Mucosa of stomach (tissue), 1 donor: ENCODE measurements around the gene GPR155.

Experiments used
- H3K27me3 ChIP-seq: one replicate; pipeline ENCODE4 v1.7.0; 2013; ENCODE audit warnings: mild to moderate bottlenecking, low read length; ENCODE audit not compliant: control insufficient read depth, insufficient read depth
- H3K36me3 ChIP-seq: one replicate; pipeline ENCODE4 v1.7.0; 2013; ENCODE audit warnings: low read length; ENCODE audit not compliant: control insufficient read depth, insufficient read depth
- H3K4me1 ChIP-seq: one replicate; pipeline ENCODE4 v1.7.0; 2013; ENCODE audit warnings: mild to moderate bottlenecking, low read length; ENCODE audit not compliant: control insufficient read depth, insufficient read depth
- H3K4me3 ChIP-seq: one replicate; pipeline ENCODE4 v1.7.0; 2013; ENCODE audit warnings: low read length
- H3K9ac ChIP-seq: one replicate; pipeline ENCODE4 v1.7.0; 2013; ENCODE audit warnings: mild to moderate bottlenecking, low read length, moderate library complexity
- H3K9me3 ChIP-seq: one replicate; pipeline ENCODE4 v1.7.0; 2013; ENCODE audit warnings: mild to moderate bottlenecking, low read length, moderate library complexity; ENCODE audit not compliant: control insufficient read depth
- donor health status: Pancreatic carcinoma.

GPR155 gene, protein sequence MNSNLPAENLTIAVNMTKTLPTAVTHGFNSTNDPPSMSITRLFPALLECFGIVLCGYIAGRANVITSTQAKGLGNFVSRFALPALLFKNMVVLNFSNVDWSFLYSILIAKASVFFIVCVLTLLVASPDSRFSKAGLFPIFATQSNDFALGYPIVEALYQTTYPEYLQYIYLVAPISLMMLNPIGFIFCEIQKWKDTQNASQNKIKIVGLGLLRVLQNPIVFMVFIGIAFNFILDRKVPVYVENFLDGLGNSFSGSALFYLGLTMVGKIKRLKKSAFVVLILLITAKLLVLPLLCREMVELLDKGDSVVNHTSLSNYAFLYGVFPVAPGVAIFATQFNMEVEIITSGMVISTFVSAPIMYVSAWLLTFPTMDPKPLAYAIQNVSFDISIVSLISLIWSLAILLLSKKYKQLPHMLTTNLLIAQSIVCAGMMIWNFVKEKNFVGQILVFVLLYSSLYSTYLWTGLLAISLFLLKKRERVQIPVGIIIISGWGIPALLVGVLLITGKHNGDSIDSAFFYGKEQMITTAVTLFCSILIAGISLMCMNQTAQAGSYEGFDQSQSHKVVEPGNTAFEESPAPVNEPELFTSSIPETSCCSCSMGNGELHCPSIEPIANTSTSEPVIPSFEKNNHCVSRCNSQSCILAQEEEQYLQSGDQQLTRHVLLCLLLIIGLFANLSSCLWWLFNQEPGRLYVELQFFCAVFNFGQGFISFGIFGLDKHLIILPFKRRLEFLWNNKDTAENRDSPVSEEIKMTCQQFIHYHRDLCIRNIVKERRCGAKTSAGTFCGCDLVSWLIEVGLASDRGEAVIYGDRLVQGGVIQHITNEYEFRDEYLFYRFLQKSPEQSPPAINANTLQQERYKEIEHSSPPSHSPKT

DNA sequence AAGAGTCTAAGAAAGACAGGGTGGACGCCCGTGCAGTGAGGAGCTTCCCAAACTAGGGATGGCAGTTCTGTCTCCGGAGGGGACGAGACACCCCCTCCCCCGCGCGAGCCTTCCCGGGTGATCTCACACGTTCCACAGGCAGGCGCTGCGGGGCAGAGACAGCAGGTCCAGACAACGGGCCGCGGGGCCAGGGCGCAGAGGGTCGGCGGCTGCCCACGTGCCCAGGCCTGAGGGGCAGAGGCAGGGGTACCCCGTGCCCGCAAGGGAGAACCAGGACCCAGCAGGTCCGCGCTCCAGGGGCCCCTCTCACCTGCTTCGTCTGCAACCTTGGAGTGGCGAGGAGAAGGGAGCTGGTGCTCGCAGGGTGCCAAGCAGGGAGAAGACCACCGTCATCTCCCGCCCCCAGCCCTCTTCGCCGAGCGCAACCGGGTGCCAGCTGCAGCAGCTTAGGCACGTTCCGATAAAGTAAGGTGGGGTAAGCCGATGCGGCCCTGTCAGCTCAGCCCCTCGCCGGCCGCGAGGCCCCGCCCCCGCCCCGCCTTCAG is at the start of gene GPR155:
TSS of gene GPR155 (minus strand) at position 467 of the 545 bp plus-strand sequence. CDS start 5,073 bp downstream, outside the sequence.
- Histone ChIP-seq H3K4me1 (no peaks in the 10 kb centered on the region), H3K9ac (peak within 1 kb of the TSS; percentile 60), H3K27me3 (no peaks in the 10 kb centered on the region), H3K9me3 (no peaks in the 10 kb centered on the region), H3K36me3 (no peaks in the 10 kb centered on the region), H3K4me3 (peak within 1 kb of the TSS; percentile 80)

GRCh38 chr2:174535757-174536703 is 49.2 kb upstream of the GPR155 start:
- Histone ChIP-seq H3K4me3 (no peak overlapping the region), H3K27me3 (peaks cover 2% of the 10 kb centered on the region)

GRCh38 chr2:174535083-174535482 is 48.3 kb upstream of the GPR155 start:
- no peak overlapping the region for H3K4me3 ChIP-seq
- H3K27me3 ChIP-seq: peaks cover 2% of the 10 kb centered on the region
- H3K4me1 ChIP-seq: no peaks in the 10 kb centered on the region
- H3K36me3 ChIP-seq: no peaks in the 10 kb centered on the region
- H3K9me3 ChIP-seq: no peaks in the 10 kb centered on the region
- no peak overlapping the region for H3K9ac ChIP-seq

More at GRCh38 chr2:174535757-174536703, 49.2 kb upstream of the GPR155 start:
- no peak overlapping the region for H3K9ac ChIP-seq
- H3K36me3 ChIP-seq: no peaks in the 10 kb centered on the region
- no peaks in the 10 kb centered on the region for H3K4me1 ChIP-seq
- no peaks in the 10 kb centered on the region for H3K9me3 ChIP-seq

GRCh38 chr2:174529916-174530315 is 43.1 kb upstream of the GPR155 start:
- Histone ChIP-seq H3K36me3 (no peaks in the 10 kb centered on the region), H3K9ac (no peak overlapping the region), H3K4me1 (no peaks in the 10 kb centered on the region), H3K4me3 (no peak overlapping the region), H3K9me3 (no peaks in the 10 kb centered on the region), H3K27me3 (no peaks in the 10 kb centered on the region)

DNA sequence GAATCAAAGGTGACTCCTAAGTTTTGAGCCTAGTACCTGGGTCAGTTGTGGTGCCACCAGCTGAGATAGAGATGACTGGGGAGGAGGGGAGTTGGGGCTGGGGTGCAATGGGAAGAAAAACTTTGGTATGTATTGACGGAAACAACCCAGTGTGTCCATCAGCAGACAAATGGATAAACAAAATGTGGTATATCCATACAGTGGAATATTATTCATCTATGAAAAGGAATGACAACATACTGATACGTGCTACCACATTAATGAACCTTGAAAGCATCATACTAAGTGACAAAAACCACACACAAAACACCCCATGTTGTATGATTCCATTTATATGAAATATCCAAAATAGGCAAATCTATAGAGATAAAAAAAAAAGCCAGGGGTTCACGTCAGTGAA is 41.1 kb upstream of the GPR155 start:
- Histone ChIP-seq H3K36me3 (no peaks in the 10 kb centered on the region), H3K9ac (no peak overlapping the region), H3K9me3 (no peaks in the 10 kb centered on the region)

GRCh38 chr2:174527101-174527721 is 40.4 kb upstream of the GPR155 start:
- Histone ChIP-seq H3K4me1 (no peaks in the 10 kb centered on the region), H3K27me3 (no peaks in the 10 kb centered on the region), H3K4me3 (no peak overlapping the region), H3K36me3 (no peaks in the 10 kb centered on the region), H3K9me3 (no peaks in the 10 kb centered on the region), H3K9ac (no peak overlapping the region)

More for the DNA sequence above, 41.1 kb upstream of the GPR155 start:
- Histone ChIP-seq H3K4me1 (no peaks in the 10 kb centered on the region), H3K4me3 (no peak overlapping the region), H3K27me3 (no peaks in the 10 kb centered on the region)

DNA sequence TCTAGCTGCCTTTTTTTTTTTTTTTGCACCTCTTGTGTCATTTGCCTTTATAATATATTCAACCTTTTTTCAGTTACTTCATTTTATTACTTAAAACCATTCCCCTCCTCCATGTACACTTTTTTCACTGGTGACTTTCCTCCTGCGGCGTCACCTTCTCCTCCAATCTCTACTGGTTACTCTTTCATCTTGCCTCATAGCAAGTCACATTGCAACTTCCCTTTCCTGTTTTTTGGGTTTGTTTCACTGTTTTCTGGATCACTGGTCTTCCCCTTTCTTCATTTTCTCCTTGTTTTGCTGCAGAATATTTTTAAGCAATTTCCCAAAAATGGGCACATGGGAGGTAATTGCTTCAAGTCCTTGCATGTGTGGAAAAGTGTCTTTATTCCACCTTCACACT is 37.7 kb upstream of the GPR155 start:
- Histone ChIP-seq H3K9ac (no peak overlapping the region), H3K36me3 (no peaks in the 10 kb centered on the region), H3K9me3 (no peaks in the 10 kb centered on the region), H3K27me3 (no peaks in the 10 kb centered on the region), H3K4me3 (no peak overlapping the region), H3K4me1 (no peaks in the 10 kb centered on the region)

GRCh38 chr2:174522553-174522952 is 35.7 kb upstream of the GPR155 start:
- no peaks in the 10 kb centered on the region for H3K9me3 ChIP-seq

GRCh38 chr2:174518395-174518794 is 31.6 kb upstream of the GPR155 start:
- Histone ChIP-seq H3K4me3 (no peak overlapping the region), H3K9me3 (no peaks in the 10 kb centered on the region), H3K36me3 (no peaks in the 10 kb centered on the region), H3K4me1 (no peaks in the 10 kb centered on the region), H3K27me3 (no peaks in the 10 kb centered on the region), H3K9ac (no peak overlapping the region)

More at GRCh38 chr2:174522553-174522952, 35.7 kb upstream of the GPR155 start:
- Histone ChIP-seq H3K4me3 (no peak overlapping the region), H3K9ac (no peak overlapping the region), H3K36me3 (no peaks in the 10 kb centered on the region), H3K27me3 (no peaks in the 10 kb centered on the region), H3K4me1 (no peaks in the 10 kb centered on the region)

DNA sequence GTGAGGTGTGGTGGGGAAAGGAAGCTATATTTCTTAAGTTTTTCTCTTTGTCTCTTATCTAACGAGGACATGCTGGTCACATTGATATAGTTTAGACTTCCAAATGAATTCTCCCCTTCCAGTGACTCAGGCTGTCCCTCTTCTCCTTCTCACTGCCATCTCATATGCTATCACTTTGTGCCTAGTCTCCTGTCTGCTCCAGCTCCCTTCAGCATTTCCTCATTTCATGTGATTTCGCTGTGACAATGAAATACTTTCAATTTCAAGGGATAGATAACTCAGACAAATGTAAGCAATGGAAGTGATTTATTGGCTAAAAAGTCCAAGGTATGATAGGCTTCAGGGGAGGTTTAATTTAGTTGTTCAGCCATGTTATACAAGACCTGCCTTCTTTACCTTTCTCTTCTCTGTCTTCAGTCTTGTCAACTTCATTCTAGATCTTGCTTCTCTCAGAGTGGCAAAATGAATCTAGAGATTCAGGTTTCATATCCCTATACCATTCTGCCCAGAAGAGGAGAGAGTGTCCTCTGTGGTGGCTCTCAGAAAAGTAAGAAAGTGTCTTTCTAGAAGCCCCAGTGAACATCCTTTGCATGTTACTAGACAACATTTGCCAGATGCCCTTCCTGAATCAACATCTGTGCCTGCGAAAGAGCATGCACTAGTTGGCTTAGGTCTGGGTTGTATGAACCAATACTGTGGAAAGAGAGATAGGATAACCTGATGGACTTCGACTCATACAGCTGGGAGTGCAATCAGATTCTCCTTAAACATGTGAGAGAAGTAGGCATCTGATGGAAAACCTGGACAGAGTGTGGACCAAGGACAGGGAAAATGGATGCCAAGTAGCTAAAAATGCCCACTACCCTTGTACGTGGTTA is 29.9 kb upstream of the GPR155 start:
- H3K4me1 ChIP-seq: no peaks in the 10 kb centered on the region
- no peak overlapping the region for H3K9ac ChIP-seq
- no peaks in the 10 kb centered on the region for H3K27me3 ChIP-seq
- no peaks in the 10 kb centered on the region for H3K36me3 ChIP-seq
- no peaks in the 10 kb centered on the region for H3K9me3 ChIP-seq
- no peak overlapping the region for H3K4me3 ChIP-seq
